Measurements from ENCODE around the gene MAMLD1. TPM values are rescaled to one million over a fixed set of nuclear protein-coding genes. Genes with fewer than 3 reads are reported as not detected.

Gene MAMLD1
- total RNA-seq, 1 donor from 2014 or later, result 3.0 TPM

DNA sequence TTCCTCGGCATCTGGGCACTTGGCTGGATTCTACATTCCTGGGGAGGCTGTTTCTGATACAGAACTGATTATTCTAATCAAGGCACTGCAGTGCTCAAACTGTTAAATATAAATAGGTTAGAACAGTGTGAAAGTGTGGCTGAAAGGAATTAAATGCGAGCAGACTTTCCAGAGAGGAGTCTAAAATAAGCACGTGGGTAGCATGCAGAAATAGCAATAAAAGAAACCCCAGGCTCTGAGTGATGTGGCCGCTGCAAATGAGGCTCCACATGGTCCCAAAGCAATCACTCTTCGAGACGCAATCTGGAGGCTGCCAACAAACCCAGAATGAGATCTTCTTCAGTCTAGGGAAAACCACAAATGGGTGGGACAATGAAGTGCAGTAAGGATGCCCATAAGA is 174.7 kb downstream of the MAMLD1 start:
- Histone ChIP-seq H3K27ac (no peak overlapping the region), H3K27me3 (ENCODE audit: low read depth) (no peaks in the 10 kb centered on the region), H3K9me3 (no peaks in the 10 kb centered on the region), H3K4me3 (no peak overlapping the region), H3K36me3 (no peaks in the 10 kb centered on the region), H3K4me1 (no peaks in the 10 kb centered on the region)
- TF ChIP-seq, protein P1, sequence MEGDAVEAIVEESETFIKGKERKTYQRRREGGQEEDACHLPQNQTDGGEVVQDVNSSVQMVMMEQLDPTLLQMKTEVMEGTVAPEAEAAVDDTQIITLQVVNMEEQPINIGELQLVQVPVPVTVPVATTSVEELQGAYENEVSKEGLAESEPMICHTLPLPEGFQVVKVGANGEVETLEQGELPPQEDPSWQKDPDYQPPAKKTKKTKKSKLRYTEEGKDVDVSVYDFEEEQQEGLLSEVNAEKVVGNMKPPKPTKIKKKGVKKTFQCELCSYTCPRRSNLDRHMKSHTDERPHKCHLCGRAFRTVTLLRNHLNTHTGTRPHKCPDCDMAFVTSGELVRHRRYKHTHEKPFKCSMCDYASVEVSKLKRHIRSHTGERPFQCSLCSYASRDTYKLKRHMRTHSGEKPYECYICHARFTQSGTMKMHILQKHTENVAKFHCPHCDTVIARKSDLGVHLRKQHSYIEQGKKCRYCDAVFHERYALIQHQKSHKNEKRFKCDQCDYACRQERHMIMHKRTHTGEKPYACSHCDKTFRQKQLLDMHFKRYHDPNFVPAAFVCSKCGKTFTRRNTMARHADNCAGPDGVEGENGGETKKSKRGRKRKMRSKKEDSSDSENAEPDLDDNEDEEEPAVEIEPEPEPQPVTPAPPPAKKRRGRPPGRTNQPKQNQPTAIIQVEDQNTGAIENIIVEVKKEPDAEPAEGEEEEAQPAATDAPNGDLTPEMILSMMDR (IDR thresholded peaks at IDR 0.05), result no peak
- intact Hi-C loops (cut with DNase I), result no loop called here
- DNase-seq, result no peak
- ATAC-seq, result no peak

DNA sequence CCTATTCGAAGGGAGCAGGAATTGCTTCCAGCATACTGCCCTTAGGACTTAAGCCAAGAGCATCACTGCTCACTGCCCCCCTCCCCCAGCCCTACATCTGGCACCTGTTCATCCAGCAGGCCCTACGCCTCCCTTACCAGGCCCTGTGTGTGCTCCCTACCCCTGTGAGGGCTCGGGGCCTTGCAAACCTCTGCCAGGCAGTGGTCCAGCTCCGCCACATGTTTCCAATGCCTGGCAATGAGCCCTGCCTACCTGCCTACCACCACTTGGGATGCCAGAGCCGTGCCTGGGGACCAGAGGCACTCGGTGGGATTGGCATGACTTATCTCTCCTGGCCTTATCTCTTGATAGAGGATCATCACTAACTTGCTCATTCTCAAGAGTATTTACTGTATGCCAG is 177.8 kb downstream of the MAMLD1 start:
- H3K9me3 ChIP-seq, result no peaks in the 10 kb centered on the region
- H3K4me3 ChIP-seq, result no peak overlapping the region
- H3K27me3 ChIP-seq (ENCODE audit: low read depth), result no peaks in the 10 kb centered on the region
- DNase-seq, result no peak
- intact Hi-C loops (cut with DNase I), result no loop called here
- no peaks in the 10 kb centered on the region for H3K36me3 ChIP-seq
- no peak for ATAC-seq
- TF ChIP-seq, protein P1 (IDR thresholded peaks at IDR 0.05), result no peak
- H3K4me1 ChIP-seq, result no peaks in the 10 kb centered on the region
- no peak overlapping the region for H3K27ac ChIP-seq

DNA sequence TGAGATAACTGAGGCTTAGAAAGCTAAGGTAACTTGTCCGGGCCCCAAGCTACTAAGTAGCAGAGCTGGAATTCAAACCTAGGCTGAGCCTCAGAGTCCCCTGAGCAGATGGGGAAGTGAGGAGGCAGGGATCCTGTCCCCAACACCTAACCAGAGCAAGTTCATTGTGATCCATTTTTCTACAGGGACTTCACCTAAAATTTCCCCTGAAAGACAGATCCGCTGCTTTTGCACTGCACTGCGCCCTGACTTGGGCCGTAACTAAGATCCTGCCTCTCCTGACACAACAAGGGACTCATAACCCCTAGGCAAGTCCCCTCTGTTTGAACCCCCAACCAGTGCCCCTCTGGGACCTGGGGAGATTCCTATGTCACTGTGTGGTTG is 179.7 kb downstream of the MAMLD1 start:
- no peak for ATAC-seq
- TF ChIP-seq, protein P1 (IDR thresholded peaks at IDR 0.05), result no peak
- Histone ChIP-seq H3K4me1 (peaks cover 11% of the 10 kb centered on the region), H3K36me3 (no peaks in the 10 kb centered on the region), H3K4me3 (no peak overlapping the region), H3K27me3 (ENCODE audit: low read depth) (no peaks in the 10 kb centered on the region), H3K9me3 (no peaks in the 10 kb centered on the region), H3K27ac (no peak overlapping the region)
- no peak for DNase-seq
- intact Hi-C loops (cut with DNase I), result no loop called here

DNA sequence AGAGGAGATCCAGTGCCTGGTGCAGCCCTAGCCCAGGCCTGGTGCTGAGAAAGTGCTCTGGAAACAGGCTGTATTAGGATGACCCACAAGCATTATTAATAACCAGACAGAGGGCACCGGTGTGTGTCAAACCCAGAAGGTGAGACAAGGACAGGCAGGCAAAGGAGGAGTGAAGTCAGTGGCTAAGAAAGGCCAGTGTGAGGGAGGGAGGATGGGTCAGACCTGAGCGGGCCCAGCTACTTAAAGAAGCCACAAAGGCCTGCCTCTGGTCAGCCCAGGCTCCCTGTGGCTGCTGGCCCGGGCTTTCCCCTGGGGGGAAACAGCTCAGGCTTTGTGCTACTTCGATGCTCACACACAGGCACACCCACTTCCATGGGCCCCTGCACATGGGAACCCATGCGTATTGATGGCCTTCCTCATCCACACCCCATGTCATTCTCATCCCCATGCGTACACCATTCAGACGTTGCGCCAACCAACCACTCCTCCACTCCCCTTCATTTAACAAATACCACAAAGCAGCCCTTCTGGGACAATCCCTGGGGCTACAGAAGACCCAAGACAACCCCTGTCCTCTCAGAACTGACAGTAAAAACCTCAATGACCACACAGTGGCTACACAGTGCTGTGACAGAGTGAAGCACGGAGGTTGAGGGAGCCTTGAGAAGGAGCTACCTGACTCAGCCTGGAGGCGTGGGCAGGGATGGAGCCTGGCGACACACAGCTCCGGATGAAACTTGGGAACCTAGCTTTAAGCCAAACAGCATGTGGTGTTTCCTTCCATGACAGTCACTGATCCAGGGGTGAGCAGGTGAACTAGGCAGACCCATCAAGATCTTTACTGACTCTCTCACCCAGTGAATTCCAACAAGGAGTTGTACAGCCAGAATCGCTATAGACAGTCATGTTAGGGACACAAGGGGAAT is 180.4 kb downstream of the MAMLD1 start:
- no peak overlapping the region for H3K4me3 ChIP-seq
- no peak overlapping the region for H3K27ac ChIP-seq
- ATAC-seq, result no peak
- TF ChIP-seq, protein P1 (IDR thresholded peaks at IDR 0.05), result no peak
- no peak for DNase-seq
- intact Hi-C loops (cut with DNase I), result no loop called here
- H3K4me1 ChIP-seq, result peaks cover 13% of the 10 kb centered on the region
- H3K27me3 ChIP-seq (ENCODE audit: low read depth), result no peaks in the 10 kb centered on the region
- H3K9me3 ChIP-seq, result no peaks in the 10 kb centered on the region
- no peaks in the 10 kb centered on the region for H3K36me3 ChIP-seq

DNA sequence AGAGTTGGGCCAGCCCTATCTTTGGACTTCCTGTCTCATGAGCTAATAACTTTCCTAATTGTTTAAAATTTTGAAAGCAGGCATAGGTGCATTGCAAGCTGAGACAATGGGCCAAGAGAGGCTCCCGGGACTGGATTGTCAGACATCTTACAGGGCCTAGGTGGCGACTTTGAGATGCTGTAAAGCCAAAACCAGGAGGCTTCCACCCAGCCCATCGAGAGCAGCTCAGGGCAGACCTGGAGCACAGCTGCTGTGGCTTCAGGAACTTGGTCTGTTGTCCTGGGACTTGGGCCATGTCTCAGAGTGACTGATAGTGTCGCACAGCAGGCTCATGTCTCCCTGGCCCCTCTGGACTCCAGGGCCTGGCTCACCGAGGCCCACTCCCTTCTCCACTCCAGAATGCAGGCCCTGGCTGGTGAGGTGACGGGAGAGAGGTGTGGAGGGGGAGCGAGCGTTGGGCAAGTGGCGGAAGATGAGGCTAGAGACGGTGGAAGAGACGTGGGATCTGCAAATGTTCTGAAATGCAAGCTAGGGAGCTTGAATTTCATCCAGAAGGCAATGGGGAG is 181.2 kb downstream of the MAMLD1 start:
- intact Hi-C loops (cut with DNase I), result no loop called here
- Histone ChIP-seq H3K27ac (no peak overlapping the region), H3K9me3 (no peaks in the 10 kb centered on the region), H3K4me1 (peaks cover 18% of the 10 kb centered on the region), H3K36me3 (no peaks in the 10 kb centered on the region), H3K4me3 (no peak overlapping the region), H3K27me3 (ENCODE audit: low read depth) (no peaks in the 10 kb centered on the region)
- ATAC-seq (no peak), DNase-seq (no peak)
- TF ChIP-seq, protein P1 (IDR thresholded peaks at IDR 0.05), result no peak

All from lower lobe of right lung (tissue), 2 donors.